ENCODE results near the gene TOB1.
A peak's percentile ranks its signal among the peaks of the same experiment; 100 is the strongest.
"Not testable (repeated sequence)": the region's sequence is repeated elsewhere in the genome, so short reads cannot be mapped to it uniquely, and the experiment has no call there.

TOB1 gene

GRCh38 chr17:50867363-50868139 is 1.4 kb upstream of the TOB1 start:
- DNase-seq = peak; percentile 74

- peak; percentile 51 for DNase-seq
Observed at GRCh38 chr17:50866950-50867362, 802 bp upstream of the TOB1 start.

GRCh38 chr17:50865868-50866260 is 290 bp downstream of the TOB1 start:
- DNase-seq = no peak

- peak; percentile 43 for DNase-seq
Observed at GRCh38 chr17:50865060-50865867, 890 bp downstream of the TOB1 start.

GRCh38 chr17:50864747-50865059 is 1.5 kb downstream of the TOB1 start:
- DNase-seq = no peak

GRCh38 chr17:50863931-50864330 is 2.2 kb downstream of the TOB1 start:
- DNase-seq = no peak

- DNase-seq = no peak
Observed at GRCh38 chr17:50863221-50863843, 2.8 kb downstream of the TOB1 start.

- DNase-seq = no peak
Observed at GRCh38 chr17:50861822-50862528, 4.2 kb downstream of the TOB1 start.

GRCh38 chr17:50861334-50861676 is 4.8 kb downstream of the TOB1 start:
- no peak for DNase-seq

- not testable (repeated sequence) for DNase-seq
Observed at GRCh38 chr17:50859727-50860126, 6.4 kb downstream of the TOB1 start.

GRCh38 chr17:50858486-50859225 is 7.5 kb downstream of the TOB1 start:
- no peak for DNase-seq

- DNase-seq = no peak
Observed at GRCh38 chr17:50856431-50856830, 9.7 kb downstream of the TOB1 start.

- no peak for DNase-seq
Observed at GRCh38 chr17:50855708-50856330, 10.3 kb downstream of the TOB1 start.

- no peak for DNase-seq
Observed at GRCh38 chr17:50853781-50854180, 12.4 kb downstream of the TOB1 start.

- no peak for DNase-seq
Observed at GRCh38 chr17:50853015-50853615, 13.0 kb downstream of the TOB1 start.

GRCh38 chr17:50850640-50851039 is 15.5 kb downstream of the TOB1 start:
- DNase-seq = no peak

- DNase-seq = no peak
Observed at GRCh38 chr17:50848711-50849110, 17.4 kb downstream of the TOB1 start.

GRCh38 chr17:50848039-50848438 is 18.1 kb downstream of the TOB1 start:
- DNase-seq = no peak

- DNase-seq = no peak
Observed at GRCh38 chr17:50847566-50847965, 18.6 kb downstream of the TOB1 start.

GRCh38 chr17:50845240-50846147 is 20.7 kb downstream of the TOB1 start:
- no peak for DNase-seq

All from activated CD8-positive, alpha-beta memory T cell treated with anti-CD3 and anti-CD28 coated beads, Interleukin-2, amount 50 U/mL, for 4 hours (primary cell).